ENCODE results near the gene IFT27. TPM values are rescaled to one million over a fixed set of nuclear protein-coding genes. Genes with fewer than 3 reads are reported as not detected.

Gene IFT27
- total RNA-seq, 4 donors from 2014 or later, result 4.4 to 15.8 (median 10.8) TPM

GRCh38 chr22:36765943-36766450 is 9.9 kb downstream of the IFT27 start:
- no peak for DNase-seq (ENCODE audit: low spot score)
- no peak for TF ChIP-seq CTCF (IDR thresholded peaks at IDR 0.05)
- ATAC-seq (ENCODE audit: low FRiP score), result no peak

DNA sequence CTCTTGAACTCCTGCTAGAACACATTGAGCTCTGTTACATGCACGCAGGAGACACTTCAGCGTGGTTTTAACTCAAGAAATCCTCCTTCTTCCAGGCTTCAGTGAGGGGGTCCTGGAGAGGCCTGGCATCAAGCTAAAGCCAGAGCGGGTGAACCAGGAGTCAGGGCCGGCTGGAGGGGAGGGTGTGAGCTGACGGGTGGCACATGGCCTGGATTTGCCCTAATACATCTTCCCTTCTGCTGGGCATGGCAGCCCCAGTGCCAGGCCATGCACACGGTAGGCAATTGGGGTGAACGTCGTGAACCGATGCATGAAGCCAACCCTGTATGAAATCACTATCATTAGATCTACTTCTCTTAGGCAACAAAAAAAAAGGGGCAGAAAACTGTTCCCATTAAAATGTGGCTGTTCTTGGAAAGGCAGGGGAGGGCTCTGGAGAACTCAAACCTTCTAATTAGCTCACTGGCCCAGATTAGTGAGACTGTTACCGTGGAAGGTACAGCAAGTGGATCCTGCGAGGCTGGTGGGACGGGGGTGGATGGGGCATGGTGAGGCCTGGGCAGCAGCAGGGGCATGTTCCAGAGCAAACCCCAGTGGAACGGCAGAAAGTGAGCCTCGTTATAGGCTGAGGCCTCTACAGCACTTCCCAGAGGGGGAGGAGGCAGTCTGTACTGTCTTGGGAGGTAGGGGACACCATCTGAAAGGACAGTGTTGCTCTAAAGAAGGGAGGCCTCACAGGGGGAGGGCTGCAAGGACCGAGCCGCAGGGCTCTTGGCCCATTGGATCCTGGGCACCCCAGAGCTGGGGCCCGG is 10.6 kb downstream of the IFT27 start:
- DNase-seq (ENCODE audit: low spot score) (no peak), ATAC-seq (ENCODE audit: low FRiP score) (no peak)
- TF ChIP-seq CTCF (IDR thresholded peaks at IDR 0.05), result no peak

GRCh38 chr22:36764641-36765040 is 11.3 kb downstream of the IFT27 start:
- no peak for TF ChIP-seq CTCF (IDR thresholded peaks at IDR 0.05)
- DNase-seq (ENCODE audit: low spot score) (no peak), ATAC-seq (ENCODE audit: low FRiP score) (no peak)

DNA sequence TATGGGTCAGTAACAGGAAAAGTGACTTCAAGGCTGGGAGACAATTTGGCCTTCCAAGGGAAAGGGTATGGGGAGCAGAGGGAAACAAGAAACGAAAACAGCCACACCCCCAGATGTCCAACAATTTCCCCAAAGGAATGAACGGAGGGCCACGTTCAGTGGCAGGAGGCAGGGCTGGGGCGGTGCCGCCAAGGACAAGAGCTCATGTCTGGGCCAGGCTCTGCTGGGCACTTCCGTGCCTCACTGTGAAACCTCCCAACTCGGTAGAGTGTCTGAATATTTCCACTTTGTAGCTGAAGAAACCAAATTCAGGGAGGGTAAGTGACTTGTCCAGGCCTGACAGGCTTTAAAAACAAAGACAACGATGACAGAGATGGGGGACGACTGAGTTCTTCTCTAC is 11.9 kb downstream of the IFT27 start:
- ATAC-seq (ENCODE audit: low FRiP score), result no peak
- no peak for DNase-seq (ENCODE audit: low spot score)
- no peak for TF ChIP-seq CTCF (IDR thresholded peaks at IDR 0.05)

- no peak for DNase-seq (ENCODE audit: low spot score)
- no peak for ATAC-seq (ENCODE audit: low FRiP score)
- TF ChIP-seq CTCF (IDR thresholded peaks at IDR 0.05), result no peak
These were observed 12.3 kb downstream of the IFT27 start for GRCh38 chr22:36763576-36763975.

DNA sequence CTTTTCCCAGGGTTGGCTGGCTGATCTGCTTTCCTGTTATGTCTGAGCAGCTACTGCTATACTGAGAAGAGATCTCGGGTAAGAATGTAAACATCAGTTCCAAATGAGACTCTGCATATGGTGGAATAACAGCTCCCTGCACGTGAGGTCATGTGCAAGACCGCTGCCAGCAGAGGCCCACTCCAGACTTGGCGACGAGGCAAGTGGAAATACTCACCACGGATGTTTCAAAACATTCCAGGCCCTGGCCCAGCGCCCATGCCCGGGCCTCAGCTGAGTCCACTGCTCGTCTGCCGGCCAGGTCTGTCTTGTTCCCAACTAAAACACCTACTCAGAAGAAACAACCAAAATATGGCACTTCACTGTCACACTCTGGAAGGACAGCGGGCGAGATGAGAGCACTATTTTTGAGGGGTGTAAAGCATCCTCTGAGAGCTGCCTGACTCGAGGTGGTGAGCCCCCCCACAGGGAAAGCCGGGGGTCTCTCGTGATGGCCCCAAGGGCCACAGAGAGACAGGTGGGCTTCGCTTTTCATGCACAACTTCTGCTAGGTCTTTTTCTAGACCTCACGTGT is 13.1 kb downstream of the IFT27 start:
- no peak for TF ChIP-seq CTCF (IDR thresholded peaks at IDR 0.05)
- DNase-seq (ENCODE audit: low spot score), result no peak
- no peak for ATAC-seq (ENCODE audit: low FRiP score)

Measured in omental fat pad (tissue), 4 donors.